Panc1 (cell line): ENCODE results near the gene CPT1C. TPM values are rescaled to one million over a fixed set of nuclear protein-coding genes. Genes with fewer than 3 reads are reported as not detected.
A peak's percentile ranks its signal among the peaks of the same experiment; 100 is the strongest.

ENCODE experiments used
- ATAC-seq: fragments of 200-7000 bp; cut with Tn5 transposase; 2 replicates; pipeline ENCODE4 v1.9.1; 2020; ENCODE audit warnings: mild to moderate bottlenecking, moderate library complexity
- BruUV-seq: library from RNA; stranded (reverse); fragments of 400-500 nt; replicated peaks from 2 replicates; lab custom pipeline; 2021; lab: Mats Ljungman, UMichigan
- CTCF ChIA-PET: fragments of 300-600 bp; sonication (Branson Sonifier 250); formaldehyde crosslinking; loops from one replicate; lab custom pipeline; 2022; ENCODE audit warnings: antibody characterized with exemption; lab: Charles Lee
- POLR2A ChIA-PET: fragments of 300-600 bp; sonication (Branson Sonifier 250); formaldehyde crosslinking; loops from one replicate; lab custom pipeline; 2022; ENCODE audit warnings: antibody characterized with exemption; lab: Charles Lee
- DNase-seq: peaks from one replicate; pipeline ENCODE4 v3.0.0-alpha.2; 2010; ENCODE audit warnings: low read depth, low spot score
- H3K27ac ChIP-seq: 2 replicates; pipeline ENCODE4 v1.5.1; 2011; ENCODE audit warnings: mild to moderate bottlenecking, low read length, inconsistent platforms
- H3K27me3 ChIP-seq: fragments of 200-500 bp; sonication (Bioruptor generic); 2 replicates; pipeline ENCODE4 v1.6.0; 2014; ENCODE audit warnings: low read length, inconsistent platforms; ENCODE audit not compliant: control insufficient read depth, insufficient read depth
- H3K36me3 ChIP-seq: fragments of 200-500 bp; sonication (Bioruptor generic); 2 replicates; pipeline ENCODE4 v1.5.1; 2014; ENCODE audit warnings: inconsistent platforms, mild to moderate bottlenecking, low read length, moderate library complexity; ENCODE audit not compliant: control insufficient read depth, insufficient read depth
- H3K4me1 ChIP-seq: 2 replicates; pipeline ENCODE4 v1.5.1; 2011; ENCODE audit warnings: inconsistent platforms, mild to moderate bottlenecking, low read length, moderate library complexity; ENCODE audit not compliant: control insufficient read depth, insufficient read depth
- H3K4me3 ChIP-seq, 2 experiments: 2 replicates each; pipeline ENCODE4 v1.5.1; 2011 to 2012; ENCODE audit warnings: low read depth in 2 of 2, low read length in 2 of 2, mild to moderate bottlenecking in 2 of 2, inconsistent platforms in 1 of 2, moderate library complexity in 1 of 2
- H3K9me3 ChIP-seq: fragments of 200-500 bp; sonication (Bioruptor generic); 2 replicates; pipeline ENCODE4 v1.5.1; 2014; ENCODE audit warnings: low read depth, mild to moderate bottlenecking, inconsistent platforms, low read length, moderate library complexity; ENCODE audit not compliant: control insufficient read depth, insufficient read depth
- CTCF ChIP-seq: fragments of 450-650 bp; IDR thresholded peaks from 2 replicates; pipeline ENCODE4 v1.5.1; 2017; ENCODE audit warnings: mild to moderate bottlenecking
- POLR2AphosphoS5 ChIP-seq: IDR thresholded peaks from 2 replicates; pipeline ENCODE4 v1.6.1; 2012; ENCODE audit warnings: mild to moderate bottlenecking, low read depth, low read length, moderate library complexity
- REST ChIP-seq, 2 experiments: IDR thresholded peaks; 2 replicates each; pipeline ENCODE4 v1.6.1; 2011 to 2012; ENCODE audit warnings: low read depth in 2 of 2, control low read depth in 1 of 2, low read length in 1 of 2, mild to moderate bottlenecking in 1 of 2, moderate library complexity in 1 of 2; ENCODE audit not compliant: insufficient read depth in 1 of 2
- SIN3A ChIP-seq: IDR thresholded peaks from 2 replicates; pipeline ENCODE4 v1.6.1; 2012; ENCODE audit warnings: low read depth, mild to moderate bottlenecking, low read length, moderate library complexity, borderline replicate concordance; ENCODE audit not compliant: insufficient read depth
- TCF7L2 ChIP-seq: IDR thresholded peaks from 2 replicates; pipeline ENCODE4 v1.6.1; 2011; ENCODE audit warnings: mild to moderate bottlenecking, low read depth, low read length, inconsistent platforms
- in situ Hi-C: cut with HindIII; loops from 2 replicates; pipeline ENCODE4 v1.10.0; 2016; ENCODE audit warnings: low sequenced_read_pairs, low pct_unique_long_range_greater_than_20kb
- intact Hi-C: fragments of 100-400 bp; cut with micrococcal nuclease; formaldehyde crosslinking; loops from one replicate; pipeline ENCODE4 v1.10.0; 2022; ENCODE audit not compliant: unreplicated experiment
- total RNA-seq: library from RNA; stranded (reverse); gene quantifications from one replicate; pipeline ENCODE4 v1.2.1, GENCODE V29; 2021; ENCODE audit not compliant: unreplicated experiment

Gene CPT1C
- total RNA-seq, 1 experiment from 2014 or later: 0.23 TPM

GRCh38 chr19:49710372-49710951, 19.5 kb downstream of the CPT1C start:
- no peaks in the 10 kb centered on the region for H3K27me3 ChIP-seq
- ATAC-seq (0 out of 2 replicates have a peak, but pooled peaks have one; percentile 33), DNase-seq (no peak)
- no peak for TF ChIP-seq REST (IDR thresholded peaks at IDR 0.05; ENCODE audit: insufficient read depth in 1 of 2, low read depth in 2 of 2, low read length in 1 of 2)
- TF ChIP-seq POLR2AphosphoS5: no peak
- no peak for TF ChIP-seq TCF7L2
- no peak for TF ChIP-seq SIN3A
- TF ChIP-seq CTCF: no peak
- no peak overlapping the region for H3K4me3 ChIP-seq
- in situ Hi-C loops: no loop called here
- no TSS peak for BruUV-seq
- no peaks in the 10 kb centered on the region for H3K9me3 ChIP-seq
- no peak overlapping the region for H3K27ac ChIP-seq
- CTCF ChIA-PET: no interaction called here
- intact Hi-C loops: no loop called here
- POLR2A ChIA-PET: no interaction called here
- H3K4me1 ChIP-seq: no peaks in the 10 kb centered on the region
- H3K36me3 ChIP-seq: no peaks in the 10 kb centered on the region

GRCh38 chr19:49712397-49712859, 21.5 kb downstream of the CPT1C start:
- peak; percentile 10 for DNase-seq
- no peaks in the 10 kb centered on the region; the same call in 1 of the 2 replicates for H3K4me1 ChIP-seq
- H3K36me3 ChIP-seq: no peaks in the 10 kb centered on the region
- ChIA-PET CTCF (no interaction called here), POLR2A (no interaction called here)
- no peak for TF ChIP-seq TCF7L2
- TF ChIP-seq REST (IDR thresholded peaks at IDR 0.05; ENCODE audit: insufficient read depth in 1 of 2, low read depth in 2 of 2, low read length in 1 of 2): no peak
- no peak for TF ChIP-seq POLR2AphosphoS5
- no peak for TF ChIP-seq SIN3A
- TF ChIP-seq CTCF: no peak
- ATAC-seq: peak; percentile 54; the same call in 1 of the 2 replicates
- no peak overlapping the region for H3K27ac ChIP-seq
- in situ Hi-C loops (no loop called here), intact Hi-C loops (no loop called here)
- H3K27me3 ChIP-seq: no peaks in the 10 kb centered on the region
- H3K9me3 ChIP-seq: no peaks in the 10 kb centered on the region
- H3K4me3 ChIP-seq: no peak overlapping the region
- BruUV-seq: no TSS peak
